Liver (tissue), 9 donors: Measurements from ENCODE around the gene MLXIP. TPM values are rescaled to one million over a fixed set of nuclear protein-coding genes. Genes with fewer than 3 reads are reported as not detected.

Source experiments
- DNase-seq: peaks from one replicate; pipeline ENCODE4 v3.0.0-alpha.2; 2017; ENCODE audit warnings: low spot score
- H3K27ac ChIP-seq, 2 donors: one replicate each; pipeline ENCODE4 v1.7.0; 2013; ENCODE audit warnings: inconsistent platforms in 2 of 2, low read length in 2 of 2, control low read depth in 1 of 2, low read depth in 1 of 2, mild to moderate bottlenecking in 1 of 2
- H3K27me3 ChIP-seq, 4 donors: one replicate each; pipeline versions ENCODE4 v1.6.1 to v1.7.0; 2013; ENCODE audit warnings: low read length in 3 of 4, inconsistent platforms in 1 of 4, mild to moderate bottlenecking in 1 of 4, moderate library complexity in 1 of 4; ENCODE audit not compliant: control insufficient read depth in 4 of 4, insufficient read depth in 4 of 4
- H3K36me3 ChIP-seq, 4 donors: one replicate each; pipeline versions ENCODE4 v1.6.1 to v1.7.0; 2013; ENCODE audit warnings: low read length in 3 of 4, mild to moderate bottlenecking in 3 of 4, low read depth in 1 of 4, moderate library complexity in 1 of 4; ENCODE audit not compliant: control insufficient read depth in 4 of 4, insufficient read depth in 3 of 4
- H3K4me1 ChIP-seq, 4 donors: one replicate each; pipeline versions ENCODE4 v1.6.1 to v1.7.0; 2013; ENCODE audit warnings: low read length in 3 of 4, mild to moderate bottlenecking in 3 of 4, moderate library complexity in 1 of 4; ENCODE audit not compliant: control insufficient read depth in 4 of 4, insufficient read depth in 4 of 4
- H3K4me3 ChIP-seq, 3 donors: one replicate each; pipeline versions ENCODE4 v1.6.1 to v1.7.0; 2013; ENCODE audit warnings: low read length in 3 of 3, control low read depth in 1 of 3, low read depth in 1 of 3, mild to moderate bottlenecking in 1 of 3
- H3K9ac ChIP-seq, 2 donors: one replicate each; pipeline ENCODE4 v1.7.0; 2013; ENCODE audit warnings: low read length in 2 of 2, mild to moderate bottlenecking in 2 of 2, moderate library complexity in 2 of 2, control low read depth in 1 of 2, low read depth in 1 of 2
- H3K9me3 ChIP-seq, 4 donors: one replicate each; pipeline versions ENCODE4 v1.6.1 to v1.7.0; 2013; ENCODE audit warnings: low read length in 3 of 4; ENCODE audit not compliant: control insufficient read depth in 4 of 4
- EGR1 ChIP-seq, 2 donors: IDR thresholded peaks; 2 replicates each; pipeline ENCODE4 v1.6.1; 2016 to 2018; ENCODE audit warnings: antibody characterized with exemption in 2 of 2, low read depth in 2 of 2
- FOXA1 ChIP-seq: IDR thresholded peaks from 2 replicates; pipeline ENCODE4 v1.6.1; 2016; ENCODE audit warnings: antibody characterized with exemption
- FOXA2 ChIP-seq: IDR thresholded peaks from 2 replicates; pipeline ENCODE4 v1.6.1; 2016; ENCODE audit warnings: antibody characterized with exemption
- HNF4A ChIP-seq, 2 donors: conservative IDR thresholded peaks; 2 replicates each; pipeline ENCODE4 v1.6.1; 2016; ENCODE audit warnings: antibody characterized with exemption in 2 of 2, mild to moderate bottlenecking in 2 of 2
- JUND ChIP-seq, 2 donors: IDR thresholded peaks; 2 replicates each; pipeline ENCODE4 v1.6.1; 2016; ENCODE audit warnings: antibody characterized with exemption in 2 of 2
- NR2F2 ChIP-seq: IDR thresholded peaks from 2 replicates; pipeline ENCODE4 v1.6.1; 2016; ENCODE audit warnings: antibody characterized with exemption
- RAD21 ChIP-seq, 2 donors: IDR thresholded peaks; 2 replicates each; pipeline ENCODE4 v1.6.1; 2016; ENCODE audit warnings: antibody characterized with exemption in 2 of 2, mild to moderate bottlenecking in 2 of 2
- TAF1 ChIP-seq: conservative IDR thresholded peaks from 2 replicates; pipeline ENCODE4 v1.6.1; 2016; ENCODE audit warnings: antibody characterized with exemption, mild to moderate bottlenecking
- YY1 ChIP-seq: IDR thresholded peaks from 2 replicates; pipeline ENCODE4 v1.6.1; 2016; ENCODE audit warnings: antibody characterized with exemption, mild to moderate bottlenecking
- WGBS: extraction: QIAGEN DNeasy Blood & Tissue Kit; methylation state at CpG from one replicate; pipeline ENCODE4 v1.1.7; 2013; 5-methylcytosine and 5-hydroxymethylcytosine counted together
- polyA plus RNA-seq, 2 donors: library from polyadenylated mRNA; stranded (reverse) in 1 of 2; unstranded in 1 of 2; fragments of 200-250 nt in 1 of 2; fragments of >200 nt in 1 of 2; fragmentation: Nextera tagmentation in 1 of 2; extraction: Ambion mirVana in 1 of 2; gene quantifications; one replicate each; pipeline versions ENCODE4 v1.2.1 to v1.2.3, GENCODE V29; 2013 to 2015
- total RNA-seq, 2 donors: library from RNA; depleted of rRNA; stranded (reverse); fragments of >200 nt; gene quantifications; one replicate each; pipeline ENCODE4 v1.2.3, GENCODE V29; 2014
- TF ChIP-seq, protein P1 (sequence below): IDR thresholded peaks from 2 replicates; pipeline ENCODE4 v1.6.1; 2016; ENCODE audit warnings: antibody characterized with exemption, mild to moderate bottlenecking
- TF ChIP-seq, protein P2 (sequence below): IDR thresholded peaks from 2 replicates; pipeline ENCODE4 v1.6.1; 2016; ENCODE audit warnings: antibody characterized with exemption
- donor health status: healthy.
- donor health status: healthy.
- donor health status: healthy.
- donor health status: healthy.
- donor health status: healthy.

The MLXIP gene
- total and polyA plus RNA-seq, 4 donors, result 10.6 to 19.5 (median 11.0) TPM

DNA sequence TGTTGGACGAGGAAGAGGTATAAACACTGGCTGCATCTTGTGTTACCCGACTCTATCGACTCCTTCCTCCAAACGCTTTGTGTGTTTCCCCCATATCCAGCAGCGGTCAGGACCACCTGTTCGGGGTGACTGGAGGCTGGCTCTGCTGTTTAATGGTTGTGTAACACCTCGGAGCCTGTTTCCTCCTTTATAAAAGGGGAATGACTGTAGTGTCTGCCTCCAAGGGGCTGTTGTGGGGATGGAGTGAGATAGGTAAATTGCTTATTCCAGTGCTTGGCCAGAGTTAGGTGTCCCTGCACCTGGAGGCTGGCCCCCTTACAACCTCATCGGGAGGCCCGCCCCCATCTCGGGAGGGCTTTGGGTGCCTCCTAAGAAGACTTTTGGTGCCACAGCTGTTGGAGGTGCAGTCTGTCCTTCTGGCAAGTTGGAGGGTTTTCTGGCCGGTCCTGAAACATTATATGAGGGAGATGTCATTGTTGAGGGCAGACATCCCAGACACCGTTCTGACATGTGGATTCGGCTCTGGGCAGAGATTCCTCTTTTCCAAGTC lies 1.1 kb downstream of the MLXIP start:
- WGBS, result 27% methylated on average over 13 of the region's 13 CpGs

DNA sequence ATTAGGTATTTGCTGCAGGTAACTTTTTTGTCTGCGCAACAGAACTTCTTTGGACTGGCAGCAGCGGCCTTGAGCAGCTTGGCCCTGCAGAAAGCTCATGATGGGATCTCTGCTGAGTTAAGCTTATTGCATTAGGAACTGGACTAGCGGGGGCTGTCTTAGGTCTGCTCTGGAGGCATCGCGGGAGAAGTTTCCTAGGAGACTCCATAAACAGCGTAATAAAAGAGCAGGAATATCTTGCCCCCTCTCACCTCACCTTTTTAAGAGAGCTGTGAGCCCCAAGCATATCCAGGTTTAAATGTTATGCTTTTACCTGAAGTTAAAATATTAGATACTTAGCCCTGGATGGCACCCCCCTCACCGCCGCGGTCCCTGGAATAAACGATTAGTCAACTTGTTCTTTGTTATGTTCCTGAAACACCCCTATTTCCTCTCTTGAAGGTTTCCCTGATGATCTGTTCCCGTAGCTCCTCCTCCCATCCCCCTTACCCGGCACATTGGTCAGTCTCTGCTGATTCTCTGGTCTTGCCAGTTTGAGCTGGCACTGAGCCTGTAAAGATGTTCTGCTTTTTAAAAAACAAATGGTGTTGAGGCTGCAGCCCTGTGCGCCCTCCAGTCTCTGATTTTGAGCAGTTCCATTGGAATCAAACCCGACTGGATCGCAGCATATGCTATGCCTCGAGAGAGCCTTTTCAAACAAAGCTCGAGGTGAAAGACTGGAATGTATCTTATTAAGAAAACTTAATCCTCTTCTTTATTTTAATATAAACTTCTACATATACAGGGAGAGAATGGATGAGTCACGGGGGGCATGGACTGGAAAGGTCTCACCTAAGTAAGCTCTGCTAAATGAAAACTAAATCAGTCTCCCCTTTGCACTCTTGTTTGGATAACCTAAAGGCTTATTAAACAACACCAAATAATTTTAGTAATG lies 1.9 kb downstream of the MLXIP start:
- Histone ChIP-seq H3K36me3 (peaks cover 0 to 3% (median 0%) of the 10 kb centered on the region in 4 donors), H3K27me3 (no peaks in the 10 kb centered on the region), H3K4me1 (peaks cover 6 to 52% (median 24%) of the 10 kb centered on the region in 4 donors), H3K4me3 (peak overlapping the region; percentile 85 to 94 (median 91)), H3K27ac (peak overlapping the region; percentile 64 to 72), H3K9ac (peak overlapping the region; percentile 57 to 85), H3K9me3 (no peaks in the 10 kb centered on the region)
- no peak for DNase-seq
- 40% methylated on average over 18 of the region's 18 CpGs for WGBS
- TF ChIP-seq, protein P1, sequence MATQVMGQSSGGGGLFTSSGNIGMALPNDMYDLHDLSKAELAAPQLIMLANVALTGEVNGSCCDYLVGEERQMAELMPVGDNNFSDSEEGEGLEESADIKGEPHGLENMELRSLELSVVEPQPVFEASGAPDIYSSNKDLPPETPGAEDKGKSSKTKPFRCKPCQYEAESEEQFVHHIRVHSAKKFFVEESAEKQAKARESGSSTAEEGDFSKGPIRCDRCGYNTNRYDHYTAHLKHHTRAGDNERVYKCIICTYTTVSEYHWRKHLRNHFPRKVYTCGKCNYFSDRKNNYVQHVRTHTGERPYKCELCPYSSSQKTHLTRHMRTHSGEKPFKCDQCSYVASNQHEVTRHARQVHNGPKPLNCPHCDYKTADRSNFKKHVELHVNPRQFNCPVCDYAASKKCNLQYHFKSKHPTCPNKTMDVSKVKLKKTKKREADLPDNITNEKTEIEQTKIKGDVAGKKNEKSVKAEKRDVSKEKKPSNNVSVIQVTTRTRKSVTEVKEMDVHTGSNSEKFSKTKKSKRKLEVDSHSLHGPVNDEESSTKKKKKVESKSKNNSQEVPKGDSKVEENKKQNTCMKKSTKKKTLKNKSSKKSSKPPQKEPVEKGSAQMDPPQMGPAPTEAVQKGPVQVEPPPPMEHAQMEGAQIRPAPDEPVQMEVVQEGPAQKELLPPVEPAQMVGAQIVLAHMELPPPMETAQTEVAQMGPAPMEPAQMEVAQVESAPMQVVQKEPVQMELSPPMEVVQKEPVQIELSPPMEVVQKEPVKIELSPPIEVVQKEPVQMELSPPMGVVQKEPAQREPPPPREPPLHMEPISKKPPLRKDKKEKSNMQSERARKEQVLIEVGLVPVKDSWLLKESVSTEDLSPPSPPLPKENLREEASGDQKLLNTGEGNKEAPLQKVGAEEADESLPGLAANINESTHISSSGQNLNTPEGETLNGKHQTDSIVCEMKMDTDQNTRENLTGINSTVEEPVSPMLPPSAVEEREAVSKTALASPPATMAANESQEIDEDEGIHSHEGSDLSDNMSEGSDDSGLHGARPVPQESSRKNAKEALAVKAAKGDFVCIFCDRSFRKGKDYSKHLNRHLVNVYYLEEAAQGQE, result no peak
- TF ChIP-seq NR2F2 (no peak), EGR1 (IDR thresholded peaks at IDR 0.05; ENCODE audit: low read depth in 2 of 2) (peak in 1 of 2 donors; percentile 8), RAD21 (IDR thresholded peaks at IDR 0.05) (peak in 1 of 2 donors; percentile 6), YY1 (peak; percentile 37), JUND (IDR thresholded peaks at IDR 0.05) (peak in 1 of 2 donors; percentile 7), TAF1 (peak; percentile 60), FOXA1 (no peak)
- TF ChIP-seq, protein P2, sequence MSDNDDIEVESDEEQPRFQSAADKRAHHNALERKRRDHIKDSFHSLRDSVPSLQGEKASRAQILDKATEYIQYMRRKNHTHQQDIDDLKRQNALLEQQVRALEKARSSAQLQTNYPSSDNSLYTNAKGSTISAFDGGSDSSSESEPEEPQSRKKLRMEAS, result peak; percentile 43

More for the DNA sequence above, 1.1 kb downstream of the MLXIP start:
- H3K27me3 ChIP-seq, result no peaks in the 10 kb centered on the region
- no peaks in the 10 kb centered on the region for H3K9me3 ChIP-seq
- no peak for DNase-seq
- H3K9ac ChIP-seq, result peak overlapping the region; percentile 57 to 85
- TF ChIP-seq EGR1 (IDR thresholded peaks at IDR 0.05; ENCODE audit: low read depth in 2 of 2) (no peak), FOXA2 (no peak), JUND (IDR thresholded peaks at IDR 0.05) (no peak)
- H3K4me3 ChIP-seq, result peak overlapping the region; percentile 85 to 94 (median 91)
- H3K36me3 ChIP-seq, result peaks cover 0 to 3% (median 0%) of the 10 kb centered on the region in 4 donors
- H3K27ac ChIP-seq, result peak overlapping the region; percentile 64 to 72
- peaks cover 6 to 52% (median 24%) of the 10 kb centered on the region in 4 donors for H3K4me1 ChIP-seq

DNA sequence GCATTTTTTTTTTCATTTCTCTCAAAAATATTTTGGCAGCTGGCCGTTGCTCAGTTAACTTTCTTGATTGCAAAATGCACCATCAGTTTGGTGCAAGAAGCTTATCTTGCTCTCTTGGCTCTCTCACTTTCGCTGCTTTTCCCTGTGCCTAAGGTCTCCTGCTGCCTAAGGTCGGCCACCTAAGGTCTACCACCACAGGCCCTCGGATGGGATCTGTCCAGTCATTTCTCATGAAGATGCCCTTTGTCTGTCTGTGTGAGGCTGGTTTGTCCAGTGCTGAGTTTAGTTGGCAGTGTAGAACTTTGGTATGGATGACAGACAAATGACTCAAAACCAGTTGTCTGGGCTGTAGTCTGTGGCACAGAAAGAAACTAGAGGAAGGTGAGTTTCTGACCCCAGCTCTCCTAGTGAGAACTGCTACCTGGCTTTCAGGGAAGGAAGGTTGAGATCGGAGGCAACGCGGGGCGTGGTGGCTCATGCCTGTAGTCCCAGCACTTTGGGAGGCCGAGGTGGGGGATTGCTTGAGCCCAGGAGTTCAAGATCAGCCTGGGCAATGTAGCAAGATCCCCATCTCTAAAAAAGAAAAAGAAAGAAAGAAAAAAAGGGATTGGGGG lies 2.6 kb downstream of the MLXIP start:
- H3K27ac ChIP-seq, result peak overlapping the region; percentile 49 to 72
- H3K4me3 ChIP-seq, result peak overlapping the region in 2 of 3 donors; percentile 91 to 94
- peaks cover 6 to 52% (median 24%) of the 10 kb centered on the region in 4 donors for H3K4me1 ChIP-seq
- DNase-seq, result no peak
- no peaks in the 10 kb centered on the region for H3K27me3 ChIP-seq
- TF ChIP-seq HNF4A (conservative IDR thresholded peaks at IDR 0.05), result no peak
- no peak for TF ChIP-seq YY1
- WGBS, result 51% methylated on average over 9 of the region's 9 CpGs
- no peaks in the 10 kb centered on the region for H3K9me3 ChIP-seq
- peaks cover 0 to 5% (median 3%) of the 10 kb centered on the region in 4 donors for H3K36me3 ChIP-seq
- peak overlapping the region in 1 of 2 donors; percentile 85 for H3K9ac ChIP-seq
